HG03442 (cell line): ENCODE data around the gene XRCC6.
"Not testable (repeated sequence)": the region's sequence is repeated elsewhere in the genome, so short reads cannot be mapped to it uniquely, and the experiment has no call there.

ENCODE experiments used
- ATAC-seq: cut with Tn5 transposase; IDR thresholded peaks from one replicate; pipeline ENCODE4 v1.9.1; 2021; ENCODE audit warnings: mild to moderate bottlenecking, moderate library complexity; ENCODE audit not compliant: unreplicated experiment

Gene XRCC6

GRCh38 chr22:41648432-41648831 lies 27.3 kb downstream of the XRCC6 start:
- ATAC-seq = no peak

- ATAC-seq = no peak
Measured at GRCh38 chr22:41650229-41650628, 29.1 kb downstream of the XRCC6 start.

DNA sequence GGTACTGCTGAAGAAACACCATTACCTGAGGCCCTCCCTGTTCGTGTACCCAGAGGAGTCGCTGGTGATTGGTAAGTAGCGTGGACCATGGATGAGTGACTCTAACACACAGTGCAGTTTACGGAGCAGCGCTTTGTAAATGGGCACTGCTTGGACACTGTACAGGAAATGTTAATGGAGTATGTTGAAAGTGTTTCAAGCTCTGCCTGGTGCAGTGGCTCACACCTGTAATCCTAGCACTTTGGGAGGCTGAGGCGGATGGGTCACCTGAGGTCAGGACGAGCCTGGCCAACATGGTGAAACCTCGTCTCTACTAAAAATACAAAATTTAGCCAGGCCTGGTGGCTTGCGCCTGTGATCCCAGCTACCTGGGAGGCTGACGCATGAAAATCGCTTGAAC lies 29.7 kb downstream of the XRCC6 start:
- ATAC-seq = no peak

DNA sequence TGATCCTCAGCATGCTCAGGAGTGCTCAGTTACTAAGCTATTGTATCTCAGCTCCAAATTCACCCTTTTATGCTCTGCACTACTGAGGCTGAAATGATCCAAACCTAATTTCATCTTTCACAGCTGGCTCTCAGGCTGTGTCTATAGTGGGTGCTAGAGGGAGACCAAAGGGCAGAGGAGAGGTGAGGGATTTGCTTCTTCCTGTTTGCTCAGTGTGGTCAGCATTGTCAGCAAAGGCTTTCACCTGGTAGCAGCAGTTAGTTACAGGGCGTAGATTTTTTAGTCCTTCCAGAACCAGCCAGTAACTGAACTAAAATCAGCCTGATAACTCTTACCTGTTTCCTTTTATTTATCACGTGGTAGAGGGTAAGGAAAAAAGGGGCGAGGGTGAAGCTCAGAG lies 33.2 kb downstream of the XRCC6 start:
- ATAC-seq = no peak

- ATAC-seq = no peak
Measured at GRCh38 chr22:41656556-41656955, 35.5 kb downstream of the XRCC6 start.

- ATAC-seq = no peak
Measured at GRCh38 chr22:41657709-41658108, 36.6 kb downstream of the XRCC6 start.

GRCh38 chr22:41658869-41659268 lies 37.8 kb downstream of the XRCC6 start:
- ATAC-seq = no peak

GRCh38 chr22:41659941-41660340 lies 38.8 kb downstream of the XRCC6 start:
- ATAC-seq = no peak

- ATAC-seq = no peak
Measured at GRCh38 chr22:41660416-41660815, 39.3 kb downstream of the XRCC6 start.

- no peak for ATAC-seq
Measured at GRCh38 chr22:41661088-41661487, 40.0 kb downstream of the XRCC6 start.

DNA sequence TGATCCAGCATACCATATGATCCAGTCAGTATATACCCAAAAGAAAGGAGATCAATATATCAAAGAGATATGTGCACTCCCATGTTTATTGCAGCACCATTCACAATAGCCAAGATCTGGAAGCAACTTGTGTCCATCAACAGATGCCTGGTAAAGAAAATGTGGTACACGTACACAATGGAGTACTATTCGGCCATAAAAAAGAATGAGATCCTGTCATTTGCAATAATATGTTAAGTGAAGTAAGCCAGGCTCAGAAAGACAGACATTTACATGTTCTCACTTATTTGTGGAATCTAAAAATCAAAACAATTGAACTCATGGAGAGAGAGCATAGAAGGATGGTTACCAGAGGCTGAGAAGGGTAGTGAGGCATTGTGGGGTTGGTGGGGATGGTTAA lies 40.6 kb downstream of the XRCC6 start:
- ATAC-seq = no peak

- not testable (repeated sequence) for ATAC-seq
Measured at GRCh38 chr22:41663594-41663993, 42.5 kb downstream of the XRCC6 start.

GRCh38 chr22:41664490-41664889 lies 43.4 kb downstream of the XRCC6 start:
- ATAC-seq = no peak

DNA sequence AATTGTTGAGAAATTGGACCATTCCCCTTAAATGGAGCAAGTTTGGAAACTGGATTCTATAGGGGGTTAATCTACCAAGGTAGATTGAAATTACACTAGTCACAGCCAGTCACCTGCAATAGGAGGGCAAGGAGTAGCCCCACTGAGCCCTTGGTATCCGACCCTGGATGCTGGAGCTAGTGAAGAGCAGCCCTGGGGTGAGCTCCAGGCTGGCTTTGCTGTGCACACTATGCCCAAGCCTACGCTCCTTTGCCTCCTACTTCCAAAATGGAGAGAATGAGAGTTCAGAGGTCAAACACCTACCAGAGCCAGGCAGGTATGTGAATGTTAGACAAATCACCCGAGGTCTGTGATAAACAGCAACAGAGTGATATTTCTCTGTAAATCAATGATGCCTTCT lies 43.9 kb downstream of the XRCC6 start:
- ATAC-seq = no peak

DNA sequence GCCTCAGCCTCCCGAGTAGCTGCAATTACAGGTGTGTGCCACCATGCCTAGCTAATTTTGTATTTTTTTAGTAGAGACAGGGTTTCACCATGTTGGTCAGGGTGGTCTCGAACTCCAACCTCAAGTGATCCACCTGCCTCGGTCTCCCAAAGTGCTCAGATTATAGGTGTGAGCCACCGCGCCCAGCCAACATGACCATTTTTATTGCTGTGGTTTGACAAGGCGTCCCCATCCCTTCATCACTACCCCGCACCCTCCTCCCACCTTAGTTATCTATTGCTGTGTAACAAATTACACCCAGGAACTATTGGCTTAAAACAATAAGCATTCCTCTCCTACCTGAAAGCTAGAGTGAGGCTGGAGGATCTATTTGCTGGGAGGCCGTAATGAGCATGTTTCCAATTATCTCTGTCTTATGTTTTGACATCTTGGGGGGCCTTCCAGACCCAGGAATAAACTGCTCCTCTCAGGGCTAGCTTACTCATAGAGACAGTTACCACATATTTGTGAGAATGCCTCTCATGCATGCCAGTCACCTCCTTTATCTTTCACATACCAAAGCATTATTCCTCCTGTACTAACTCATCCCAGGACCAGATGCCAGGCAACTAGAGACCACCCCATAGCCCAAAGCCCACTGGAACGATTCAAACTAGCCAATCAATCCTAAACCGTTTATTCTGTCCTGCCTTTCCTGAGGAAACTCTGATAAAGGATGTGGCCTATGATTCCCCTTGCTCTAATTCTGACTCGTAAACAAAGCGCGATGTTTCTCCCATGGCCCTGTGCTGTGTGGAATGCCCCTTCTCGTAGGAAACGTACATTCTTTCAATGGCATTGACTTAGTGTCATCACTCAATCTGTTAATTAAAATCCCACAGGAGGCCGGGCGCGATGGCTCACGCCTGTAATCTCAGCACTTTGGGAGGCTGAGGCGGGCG lies 48.1 kb downstream of the XRCC6 start:
- ATAC-seq = no peak

GRCh38 chr22:41672096-41672495 lies 51.0 kb downstream of the XRCC6 start:
- not testable (repeated sequence) for ATAC-seq

DNA sequence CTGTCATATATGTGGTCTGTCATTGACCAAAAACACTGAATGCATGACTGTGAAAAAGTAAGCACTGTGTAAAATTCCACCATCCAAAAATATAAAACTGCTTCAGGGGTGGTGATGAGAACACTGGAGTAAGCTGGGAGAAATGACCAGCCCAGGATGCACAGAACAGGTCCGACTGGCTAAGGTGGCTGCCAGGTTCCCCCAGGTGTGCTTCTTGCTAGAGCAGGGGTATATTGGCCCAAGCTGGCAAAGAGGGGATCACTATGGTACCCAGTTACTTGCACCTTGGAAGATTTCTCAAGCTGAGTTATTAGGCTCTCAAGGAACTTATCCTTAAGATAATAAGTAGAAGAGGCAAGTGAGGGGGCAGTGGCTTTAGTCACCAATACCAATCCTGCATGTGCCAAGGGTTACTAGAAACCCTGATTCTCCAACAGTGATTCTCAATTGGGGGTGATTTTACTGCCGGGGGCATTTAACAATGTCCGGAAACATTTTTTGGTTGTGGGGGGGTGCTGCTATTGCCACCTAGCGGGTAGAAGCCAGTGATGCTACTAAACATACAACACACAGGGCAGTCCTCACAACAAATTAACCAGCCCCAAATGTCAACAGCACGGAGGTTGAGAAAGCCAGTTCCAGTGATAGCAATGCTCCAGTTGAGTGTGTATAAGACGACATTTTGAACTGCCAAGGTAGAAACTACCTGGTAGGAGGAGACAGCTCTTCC lies 51.9 kb downstream of the XRCC6 start:
- no peak for ATAC-seq

- ATAC-seq = no peak
Measured at GRCh38 chr22:41674846-41675340, 53.8 kb downstream of the XRCC6 start.

DNA sequence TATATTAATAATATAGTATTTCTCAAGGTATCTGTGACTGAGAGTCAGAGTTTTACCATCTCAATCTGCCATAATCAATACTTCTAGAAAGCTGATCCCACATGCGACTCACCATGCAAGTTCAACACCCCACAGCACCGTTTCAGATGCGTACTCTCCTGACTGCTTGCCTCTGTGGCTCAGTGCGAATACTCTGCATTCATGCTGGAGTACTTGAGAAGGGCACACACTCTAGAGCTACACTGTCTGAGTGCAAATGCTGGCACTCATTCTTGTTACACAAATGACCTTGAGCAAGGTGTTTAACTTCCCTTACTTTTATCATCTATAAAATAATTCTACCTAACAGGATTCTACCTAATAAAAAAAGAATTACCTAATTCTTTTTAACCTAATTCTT lies 55.0 kb downstream of the XRCC6 start:
- no peak for ATAC-seq

DNA sequence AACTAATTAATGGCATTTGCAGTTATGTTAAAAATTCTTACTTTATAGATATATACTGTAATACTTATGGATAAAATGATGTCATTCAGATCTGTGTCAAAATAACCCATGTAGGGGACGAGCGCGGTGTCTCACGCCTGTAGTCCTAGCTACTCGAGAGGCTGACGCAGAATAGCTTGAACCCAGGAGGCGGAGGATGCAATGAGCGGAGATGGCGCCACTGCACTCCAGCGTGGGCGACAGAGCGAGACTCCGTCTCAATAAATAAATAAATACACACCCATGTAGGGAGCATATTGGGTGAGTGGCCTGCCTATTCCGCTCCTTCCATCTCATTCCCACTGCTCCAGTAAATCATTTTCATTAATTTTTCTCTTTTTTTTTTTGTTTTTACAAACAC lies 60.5 kb downstream of the XRCC6 start:
- no peak for ATAC-seq

DNA sequence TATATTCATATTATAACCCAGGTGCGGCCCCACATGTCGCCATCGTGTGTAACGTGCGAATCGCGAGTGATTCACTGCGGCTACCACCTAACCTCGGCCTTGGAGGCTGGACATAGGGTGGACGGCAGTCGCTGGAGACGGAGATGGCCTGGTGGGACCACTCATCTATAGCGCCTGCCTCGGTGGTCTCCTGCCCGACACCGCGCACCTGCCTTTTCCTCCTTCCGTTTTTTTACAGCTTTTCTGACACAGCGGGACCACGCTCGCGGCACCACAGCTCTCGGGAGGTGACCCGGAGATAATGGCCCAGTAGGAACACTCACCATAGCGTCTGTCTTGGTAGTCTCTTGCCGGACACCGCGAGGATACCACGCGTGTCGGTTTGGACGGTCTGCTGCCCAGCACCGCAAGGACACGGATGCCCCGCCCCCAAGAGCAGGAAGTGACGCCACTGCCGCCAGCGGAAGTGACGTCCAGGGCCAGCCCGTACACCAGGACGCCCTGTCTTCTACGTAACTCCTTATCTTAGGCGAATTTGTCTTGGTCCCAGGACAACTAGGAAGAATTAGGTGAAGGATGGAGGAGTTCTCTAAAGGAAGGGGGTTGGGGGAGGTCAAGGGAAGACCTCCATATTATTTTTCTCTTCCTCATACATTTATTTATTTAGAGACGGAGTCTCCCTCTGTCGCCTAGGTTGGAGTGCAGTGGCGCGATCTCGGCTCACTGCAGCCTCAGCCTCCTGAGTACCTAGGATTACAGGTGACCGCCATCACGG lies 61.1 kb downstream of the XRCC6 start:
- ATAC-seq = no peak
